Smooth muscle cell (in vitro differentiated cells): ENCODE results near the gene YPEL3. TPM values are rescaled to one million over a fixed set of nuclear protein-coding genes. Genes with fewer than 3 reads are reported as not detected.

Experiments
- DNase-seq: peaks from one replicate; lab custom pipeline; 2025; ENCODE audit not compliant: unreplicated experiment; lab: John Stamatoyannopoulos, UW
- H2AFZ ChIP-seq: fragments of 200-600 bp; sonication (generic); 2 replicates; pipeline ENCODE4 v1.6.0; 2016; ENCODE audit warnings: antibody characterized with exemption, low read depth, mild to moderate bottlenecking
- H3F3A ChIP-seq: fragments of 200-600 bp; sonication (generic); 2 replicates; pipeline ENCODE4 v1.6.0; 2017; ENCODE audit warnings: antibody characterized with exemption, low read depth
- H3K27ac ChIP-seq: fragments of 200-600 bp; sonication (generic); 2 replicates; pipeline ENCODE4 v1.5.1; 2016; ENCODE audit warnings: low read depth, mild to moderate bottlenecking
- H3K27me3 ChIP-seq: fragments of 200-600 bp; sonication (generic); 2 replicates; pipeline ENCODE4 v1.6.1; 2016; ENCODE audit warnings: low read depth, mild to moderate bottlenecking
- H3K36me3 ChIP-seq: fragments of 200-600 bp; sonication (generic); 2 replicates; pipeline ENCODE4 v1.5.1; 2016; ENCODE audit warnings: low read depth
- H3K4me1 ChIP-seq: fragments of 200-600 bp; sonication (generic); 2 replicates; pipeline ENCODE4 v1.5.1; 2016; ENCODE audit warnings: low read depth
- H3K4me2 ChIP-seq: fragments of 200-600 bp; sonication (generic); 2 replicates; pipeline ENCODE4 v1.6.0; 2016; ENCODE audit warnings: mild to moderate bottlenecking
- H3K4me3 ChIP-seq: fragments of 200-600 bp; sonication (generic); 2 replicates; pipeline ENCODE4 v1.5.1; 2016; ENCODE audit warnings: mild to moderate bottlenecking
- H3K79me2 ChIP-seq: fragments of 200-600 bp; sonication (generic); 2 replicates; pipeline ENCODE4 v1.6.0; 2016; ENCODE audit warnings: low read depth, mild to moderate bottlenecking
- H3K9ac ChIP-seq: fragments of 200-600 bp; sonication (generic); 2 replicates; pipeline ENCODE4 v1.6.0; 2016; ENCODE audit warnings: low read depth
- H3K9me3 ChIP-seq: fragments of 200-600 bp; sonication (generic); replicated peaks from 2 replicates; pipeline ENCODE4 v1.5.1; 2016; ENCODE audit warnings: low read depth
- H4K20me1 ChIP-seq: fragments of 200-600 bp; sonication (generic); 2 replicates; pipeline ENCODE4 v1.6.0; 2016; ENCODE audit warnings: low read depth
- CTCF ChIP-seq: fragments of 200-600 bp; sonication (generic); IDR thresholded peaks from 2 replicates; pipeline ENCODE4 v1.5.1; 2017; ENCODE audit warnings: borderline replicate concordance, mild to moderate bottlenecking, antibody characterized with exemption; ENCODE audit not compliant: insufficient read depth, poor library complexity, severe bottlenecking
- WGBS: methylation state at CpG from one replicate; pipeline ENCODE4 v1.1.7; 2016; ENCODE audit warnings: low lambda C conversion rate; 5-methylcytosine and 5-hydroxymethylcytosine counted together
- polyA plus RNA-seq: library from polyadenylated mRNA; unstranded; fragments of >200 nt; fragmentation: Nextera tagmentation; extraction: Ambion mirVana; gene quantifications from 2 replicates; pipeline ENCODE4 v1.2.1, GENCODE V29; 2016
- total RNA-seq: library from RNA; depleted of rRNA; stranded (reverse); fragments of >200 nt; gene quantifications from 2 replicates; pipeline ENCODE4 v1.2.3, GENCODE V29; 2014

YPEL3 gene
- total and polyA plus RNA-seq, 2 experiments from 2014 or later: 37.5 to 65.9 TPM

GRCh38 chr16:30086291-30087140 is 9.5 kb downstream of the YPEL3 start:
- WGBS: 97% methylated on average over 27 of the region's 27 CpGs
- no peak for TF ChIP-seq CTCF

GRCh38 chr16:30085820-30086219 is 10.2 kb downstream of the YPEL3 start:
- 82% methylated on average over 5 of the region's 6 CpGs for WGBS
- TF ChIP-seq CTCF: no peak
- no peaks in the 10 kb centered on the region for H3K27me3 ChIP-seq
- H3K79me2 ChIP-seq: no peaks in the 10 kb centered on the region
- no peaks in the 10 kb centered on the region for H3K4me1 ChIP-seq
- no peak overlapping the region for H2AFZ ChIP-seq
- no peaks in the 10 kb centered on the region for H3K9me3 ChIP-seq
- H3K4me3 ChIP-seq: no peak overlapping the region
- H3K9ac ChIP-seq: no peak overlapping the region
- H3K27ac ChIP-seq: no peak overlapping the region
- DNase-seq: no peak
- H4K20me1 ChIP-seq: peaks cover 18% of the 10 kb centered on the region
- no peaks in the 10 kb centered on the region for H3K36me3 ChIP-seq
- H3K4me2 ChIP-seq: no peak overlapping the region
- H3F3A ChIP-seq: peaks cover 17% of the 10 kb centered on the region

More at GRCh38 chr16:30086291-30087140, 9.5 kb downstream of the YPEL3 start:
- no peak overlapping the region for H3K4me2 ChIP-seq
- peaks cover 6% of the 10 kb centered on the region for H3K4me1 ChIP-seq
- no peaks in the 10 kb centered on the region for H3K79me2 ChIP-seq
- no peak for DNase-seq
- H4K20me1 ChIP-seq: peaks cover 11% of the 10 kb centered on the region
- peaks cover 17% of the 10 kb centered on the region for H3F3A ChIP-seq
- no peaks in the 10 kb centered on the region for H3K27me3 ChIP-seq
- H2AFZ ChIP-seq: no peak overlapping the region
- no peak overlapping the region for H3K9ac ChIP-seq
- no peaks in the 10 kb centered on the region for H3K36me3 ChIP-seq
- no peak overlapping the region for H3K27ac ChIP-seq
- no peak overlapping the region for H3K4me3 ChIP-seq
- no peaks in the 10 kb centered on the region for H3K9me3 ChIP-seq

- H3K4me3 ChIP-seq: no peak overlapping the region
- H3K27ac ChIP-seq: no peak overlapping the region
- peaks cover 2% of the 10 kb centered on the region for H3K79me2 ChIP-seq
- peaks cover 21% of the 10 kb centered on the region for H4K20me1 ChIP-seq
- peaks cover 12% of the 10 kb centered on the region for H3F3A ChIP-seq
- H3K9ac ChIP-seq: no peak overlapping the region
- no peak for TF ChIP-seq CTCF
- H3K27me3 ChIP-seq: no peaks in the 10 kb centered on the region
- no peaks in the 10 kb centered on the region for H3K36me3 ChIP-seq
- H3K4me1 ChIP-seq: no peaks in the 10 kb centered on the region
- no peak overlapping the region for H3K4me2 ChIP-seq
- H2AFZ ChIP-seq: no peak overlapping the region
- DNase-seq: no peak
- WGBS: 90% methylated on average over 3 of the region's 3 CpGs
- H3K9me3 ChIP-seq: no peaks in the 10 kb centered on the region
Observed at GRCh38 chr16:30085247-30085646, 10.8 kb downstream of the YPEL3 start.

- DNase-seq: no peak
- Histone ChIP-seq H3K27me3 (no peaks in the 10 kb centered on the region), H3K4me1 (no peaks in the 10 kb centered on the region), H4K20me1 (peaks cover 24% of the 10 kb centered on the region), H3K36me3 (no peaks in the 10 kb centered on the region), H3K79me2 (peaks cover 6% of the 10 kb centered on the region), H3K9ac (no peak overlapping the region), H3K4me2 (no peak overlapping the region), H3K27ac (no peak overlapping the region), H3F3A (peaks cover 9% of the 10 kb centered on the region), H3K9me3 (no peaks in the 10 kb centered on the region), H3K4me3 (no peak overlapping the region), H2AFZ (no peak overlapping the region)
- 95% methylated on average over 17 of the region's 17 CpGs for WGBS
- no peak for TF ChIP-seq CTCF
Observed at GRCh38 chr16:30084816-30085159, 11.2 kb downstream of the YPEL3 start.
